Hepatocyte (in vitro differentiated cells): ENCODE results near the gene RSPH1. TPM values are rescaled to one million over a fixed set of nuclear protein-coding genes. Genes with fewer than 3 reads are reported as not detected.

ENCODE experiments used
- DNase-seq: peaks from one replicate; pipeline ENCODE4 v3.0.0-alpha.2; 2016; ENCODE audit warnings: low spot score
- H2AFZ ChIP-seq: fragments of 200-600 bp; sonication (generic); 2 replicates; pipeline ENCODE4 v1.6.0; 2016; ENCODE audit warnings: antibody characterized with exemption, mild to moderate bottlenecking
- H3K27ac ChIP-seq: fragments of 200-600 bp; sonication (generic); 2 replicates; pipeline ENCODE4 v1.5.1; 2016; ENCODE audit warnings: mild to moderate bottlenecking
- H3K27me3 ChIP-seq: fragments of 200-600 bp; sonication (generic); 2 replicates; pipeline ENCODE4 v1.6.1; 2016
- H3K36me3 ChIP-seq: fragments of 200-600 bp; sonication (generic); replicated peaks from 2 replicates; pipeline ENCODE4 v1.5.1; 2016; ENCODE audit warnings: low read depth; ENCODE audit not compliant: insufficient read depth
- H3K4me1 ChIP-seq: fragments of 200-600 bp; sonication (generic); 2 replicates; pipeline ENCODE4 v1.5.1; 2016; ENCODE audit warnings: mild to moderate bottlenecking, moderate library complexity; ENCODE audit not compliant: insufficient read depth
- H3K4me2 ChIP-seq: fragments of 200-600 bp; sonication (generic); 2 replicates; pipeline ENCODE4 v1.6.0; 2016
- H3K4me3 ChIP-seq: fragments of 200-600 bp; sonication (generic); 2 replicates; pipeline ENCODE4 v1.5.1; 2016; ENCODE audit warnings: mild to moderate bottlenecking
- H3K79me2 ChIP-seq: fragments of 200-600 bp; sonication (generic); 2 replicates; pipeline ENCODE4 v1.6.0; 2017; ENCODE audit warnings: mild to moderate bottlenecking
- H3K9me2 ChIP-seq: fragments of 200-600 bp; sonication (generic); replicated peaks from 2 replicates; pipeline ENCODE4 v1.6.0; 2017; ENCODE audit warnings: mild to moderate bottlenecking; ENCODE audit not compliant: insufficient read depth
- H3K9me3 ChIP-seq: fragments of 200-600 bp; sonication (generic); 2 replicates; pipeline ENCODE4 v1.5.1; 2016; ENCODE audit warnings: low read depth, mild to moderate bottlenecking
- H4K20me1 ChIP-seq: fragments of 200-600 bp; sonication (generic); 2 replicates; pipeline ENCODE4 v1.6.0; 2016; ENCODE audit warnings: mild to moderate bottlenecking; ENCODE audit not compliant: insufficient read depth, poor library complexity, severe bottlenecking
- CTCF ChIP-seq: fragments of 200-600 bp; sonication (generic); IDR thresholded peaks from 2 replicates; pipeline ENCODE4 v1.5.1; 2016; ENCODE audit warnings: antibody characterized with exemption, mild to moderate bottlenecking; ENCODE audit not compliant: poor library complexity
- EZH2 ChIP-seq: fragments of 200-600 bp; sonication (generic); IDR thresholded peaks from 2 replicates; pipeline ENCODE4 v1.6.1; 2016; ENCODE audit warnings: antibody characterized with exemption, mild to moderate bottlenecking, borderline replicate concordance
- EZH2phosphoT487 ChIP-seq: fragments of 200-600 bp; sonication (generic); IDR thresholded peaks from one replicate; pipeline ENCODE4 v1.6.1; 2018; ENCODE audit warnings: antibody characterized with exemption, mild to moderate bottlenecking, low read depth, moderate library complexity; ENCODE audit not compliant: unreplicated experiment, severe bottlenecking
- WGBS: methylation state at CpG from one replicate; pipeline ENCODE4 v1.1.6; 2016; ENCODE audit warnings: low lambda C conversion rate; ENCODE audit errors: missing lambda C conversion rate; 5-methylcytosine and 5-hydroxymethylcytosine counted together
- polyA plus RNA-seq: library from polyadenylated mRNA; unstranded; fragments of >200 nt; fragmentation: Nextera tagmentation; extraction: Ambion mirVana; gene quantifications from 2 replicates; pipeline ENCODE4 v1.2.1, GENCODE V29; 2016
- total RNA-seq: library from RNA; depleted of rRNA; stranded (reverse); fragments of >200 nt; gene quantifications from 2 replicates; pipeline ENCODE4 v1.2.3, GENCODE V29; 2014

Gene RSPH1
- total and polyA plus RNA-seq, 2 experiments from 2014 or later, result 1.3 to 1.8 TPM

DNA sequence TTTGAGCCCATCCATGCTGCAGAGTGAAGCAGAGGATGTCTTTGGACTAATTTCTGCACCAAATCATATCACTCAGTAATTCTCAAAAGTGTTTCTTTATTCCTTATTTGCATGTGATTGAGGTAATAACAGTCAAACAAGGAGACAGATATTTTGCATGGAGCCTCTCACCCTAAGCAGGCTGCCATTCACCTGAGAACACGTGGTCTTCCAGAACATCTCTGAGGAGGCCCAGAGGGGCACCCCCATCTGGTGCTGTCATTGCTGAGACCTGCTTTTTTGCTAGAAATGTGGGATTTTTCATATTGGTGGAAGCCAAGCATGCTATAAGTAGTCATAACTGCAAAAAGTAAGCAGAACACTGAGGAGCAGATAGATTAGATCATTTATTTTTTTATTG, 25.4 kb upstream of the RSPH1 start:
- Histone ChIP-seq H3K4me3 (no peak overlapping the region), H3K9me2 (no peaks in the 10 kb centered on the region), H3K79me2 (peaks cover 59% of the 10 kb centered on the region), H3K4me2 (no peak overlapping the region), H3K27ac (no peak overlapping the region), H3K9me3 (no peaks in the 10 kb centered on the region), H3K36me3 (no peaks in the 10 kb centered on the region), H2AFZ (no peak overlapping the region), H3K27me3 (no peaks in the 10 kb centered on the region), H4K20me1 (no peaks in the 10 kb centered on the region), H3K4me1 (peaks cover 49% of the 10 kb centered on the region)
- WGBS, result 85% methylated on average over 1 of the region's 1 CpG
- TF ChIP-seq EZH2phosphoT487 (no peak), CTCF (no peak), EZH2 (no peak)
- DNase-seq, result no peak

- no peak overlapping the region for H3K4me3 ChIP-seq
- H4K20me1 ChIP-seq, result no peaks in the 10 kb centered on the region
- peaks cover 48% of the 10 kb centered on the region for H3K4me1 ChIP-seq
- no peak overlapping the region for H3K27ac ChIP-seq
- WGBS, result 81% methylated on average over 18 of the region's 18 CpGs
- no peak overlapping the region for H2AFZ ChIP-seq
- H3K9me2 ChIP-seq, result no peaks in the 10 kb centered on the region
- H3K36me3 ChIP-seq, result no peaks in the 10 kb centered on the region
- no peak for TF ChIP-seq EZH2
- peak; percentile 6 for TF ChIP-seq CTCF
- no peak for TF ChIP-seq EZH2phosphoT487
- H3K79me2 ChIP-seq, result peaks cover 60% of the 10 kb centered on the region
- H3K27me3 ChIP-seq, result no peaks in the 10 kb centered on the region
- no peaks in the 10 kb centered on the region for H3K9me3 ChIP-seq
- DNase-seq, result no peak
- H3K4me2 ChIP-seq, result no peak overlapping the region
Observed at GRCh38 chr21:42520628-42521253, 24.7 kb upstream of the RSPH1 start.

- Histone ChIP-seq H3K27me3 (no peaks in the 10 kb centered on the region), H2AFZ (no peak overlapping the region), H4K20me1 (no peaks in the 10 kb centered on the region), H3K79me2 (peaks cover 78% of the 10 kb centered on the region), H3K9me3 (no peaks in the 10 kb centered on the region), H3K9me2 (no peaks in the 10 kb centered on the region), H3K27ac (no peak overlapping the region), H3K36me3 (no peaks in the 10 kb centered on the region), H3K4me1 (peaks cover 37% of the 10 kb centered on the region), H3K4me2 (no peak overlapping the region), H3K4me3 (no peak overlapping the region)
- TF ChIP-seq CTCF (no peak), EZH2phosphoT487 (no peak), EZH2 (no peak)
- WGBS, result 88% methylated on average over 7 of the region's 7 CpGs
- DNase-seq, result no peak
Observed at GRCh38 chr21:42518626-42519025, 22.6 kb upstream of the RSPH1 start.
